Transverse colon (tissue), 4 donors: ENCODE measurements around the gene DHCR24.

ENCODE experiments used
- EP300 ChIP-seq: sonication (generic); formaldehyde crosslinking; IDR thresholded peaks from one replicate; pipeline ENCODE4 v1.6.1; 2017; ENCODE audit warnings: antibody characterized with exemption, low read depth
- POLR2A ChIP-seq: fragments of 450-650 bp; IDR thresholded peaks from one replicate; pipeline ENCODE4 v1.6.1; 2016; ENCODE audit warnings: antibody characterized with exemption, mild to moderate bottlenecking, moderate library complexity
- POLR2AphosphoS5 ChIP-seq, 3 donors: sonication (generic); formaldehyde crosslinking; IDR thresholded peaks; one replicate each; pipeline ENCODE4 v1.6.1; 2016; ENCODE audit warnings: antibody characterized with exemption in 3 of 3
- TF ChIP-seq, protein P1 (sequence below), 5 experiments: fragments of 200-600 bp in 3 of 5; fragments of 450-650 bp in 2 of 5; sonication (generic) in 3 of 5; IDR thresholded peaks; 1 replicate in 2 of 5; 2 replicates in 3 of 5; pipeline ENCODE4 v1.5.1; 2016 to 2017; ENCODE audit warnings: antibody characterized with exemption in 5 of 5, inconsistent platforms in 3 of 5, mild to moderate bottlenecking in 2 of 5, moderate library complexity in 1 of 5

GRCh38 chr1:54872036-54872331 lies 15.0 kb downstream of the DHCR24 start:
- TF ChIP-seq, protein P1, sequence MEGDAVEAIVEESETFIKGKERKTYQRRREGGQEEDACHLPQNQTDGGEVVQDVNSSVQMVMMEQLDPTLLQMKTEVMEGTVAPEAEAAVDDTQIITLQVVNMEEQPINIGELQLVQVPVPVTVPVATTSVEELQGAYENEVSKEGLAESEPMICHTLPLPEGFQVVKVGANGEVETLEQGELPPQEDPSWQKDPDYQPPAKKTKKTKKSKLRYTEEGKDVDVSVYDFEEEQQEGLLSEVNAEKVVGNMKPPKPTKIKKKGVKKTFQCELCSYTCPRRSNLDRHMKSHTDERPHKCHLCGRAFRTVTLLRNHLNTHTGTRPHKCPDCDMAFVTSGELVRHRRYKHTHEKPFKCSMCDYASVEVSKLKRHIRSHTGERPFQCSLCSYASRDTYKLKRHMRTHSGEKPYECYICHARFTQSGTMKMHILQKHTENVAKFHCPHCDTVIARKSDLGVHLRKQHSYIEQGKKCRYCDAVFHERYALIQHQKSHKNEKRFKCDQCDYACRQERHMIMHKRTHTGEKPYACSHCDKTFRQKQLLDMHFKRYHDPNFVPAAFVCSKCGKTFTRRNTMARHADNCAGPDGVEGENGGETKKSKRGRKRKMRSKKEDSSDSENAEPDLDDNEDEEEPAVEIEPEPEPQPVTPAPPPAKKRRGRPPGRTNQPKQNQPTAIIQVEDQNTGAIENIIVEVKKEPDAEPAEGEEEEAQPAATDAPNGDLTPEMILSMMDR (IDR thresholded peaks at IDR 0.05), result no peak
- TF ChIP-seq POLR2A (no peak), EP300 (no peak), POLR2AphosphoS5 (IDR thresholded peaks at IDR 0.05) (no peak)
